GM19372 (cell line): ENCODE data around the gene PALS2.

Source experiments
- ATAC-seq: cut with Tn5 transposase; IDR thresholded peaks from one replicate; pipeline ENCODE4 v1.9.1; 2021; ENCODE audit warnings: mild to moderate bottlenecking, low read depth, moderate library complexity; ENCODE audit not compliant: unreplicated experiment

PALS2 gene, protein sequence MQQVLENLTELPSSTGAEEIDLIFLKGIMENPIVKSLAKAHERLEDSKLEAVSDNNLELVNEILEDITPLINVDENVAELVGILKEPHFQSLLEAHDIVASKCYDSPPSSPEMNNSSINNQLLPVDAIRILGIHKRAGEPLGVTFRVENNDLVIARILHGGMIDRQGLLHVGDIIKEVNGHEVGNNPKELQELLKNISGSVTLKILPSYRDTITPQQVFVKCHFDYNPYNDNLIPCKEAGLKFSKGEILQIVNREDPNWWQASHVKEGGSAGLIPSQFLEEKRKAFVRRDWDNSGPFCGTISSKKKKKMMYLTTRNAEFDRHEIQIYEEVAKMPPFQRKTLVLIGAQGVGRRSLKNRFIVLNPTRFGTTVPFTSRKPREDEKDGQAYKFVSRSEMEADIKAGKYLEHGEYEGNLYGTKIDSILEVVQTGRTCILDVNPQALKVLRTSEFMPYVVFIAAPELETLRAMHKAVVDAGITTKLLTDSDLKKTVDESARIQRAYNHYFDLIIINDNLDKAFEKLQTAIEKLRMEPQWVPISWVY

DNA sequence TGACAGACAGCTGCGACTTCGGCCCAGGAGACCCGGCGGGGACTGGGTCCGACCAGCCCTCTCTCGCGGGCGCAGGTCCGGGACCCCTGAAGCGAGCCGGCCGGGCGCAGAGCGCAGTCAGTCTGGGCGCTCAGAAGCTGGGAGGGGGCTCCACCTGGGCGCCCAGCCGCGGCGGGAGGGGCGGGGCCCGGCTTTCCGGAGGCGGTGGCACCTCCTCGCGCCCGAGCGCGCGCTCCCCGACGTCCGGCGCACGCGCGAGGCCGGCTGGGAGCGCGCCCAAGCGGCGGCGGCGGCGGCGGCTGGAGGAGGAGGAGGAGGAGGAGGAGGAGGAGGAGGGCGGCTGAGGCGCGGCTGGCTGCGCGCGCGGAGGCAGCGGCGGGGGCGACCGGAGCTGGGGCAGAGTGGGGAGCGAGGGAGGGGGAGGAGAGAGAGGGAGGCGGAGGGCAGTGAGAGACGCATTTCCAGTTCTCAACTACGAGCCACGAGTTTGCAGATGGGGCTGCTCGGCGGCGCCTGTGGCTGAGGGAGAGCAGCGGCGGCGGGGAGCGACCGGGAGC lies at the start of gene PALS2:
PALS2 (plus strand) TSS at position 456 of the 557 bp plus-strand sequence. CDS start 50,216 bp downstream, outside the sequence.
- peak; percentile 44 for ATAC-seq

DNA sequence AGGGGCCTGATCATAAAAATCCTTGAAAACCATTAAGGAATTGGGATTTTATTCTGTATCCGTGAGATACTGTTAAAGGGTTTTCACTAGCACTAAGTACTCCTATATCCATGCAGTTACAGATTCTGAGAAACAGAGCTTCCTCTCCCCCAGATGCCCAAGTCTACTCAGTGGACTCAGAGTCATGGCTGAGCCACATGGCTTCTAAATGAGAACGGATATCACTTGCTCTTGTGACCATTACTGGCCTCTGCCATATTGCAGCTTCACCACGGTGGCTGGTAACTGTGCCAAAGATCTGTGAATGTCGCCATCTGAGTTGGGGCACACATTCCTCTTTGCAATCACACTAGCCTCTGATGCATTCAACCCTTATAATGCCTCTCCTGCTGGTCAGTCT lies 42.0 kb upstream of the PALS2 start:
- ATAC-seq: no peak

- ATAC-seq: no peak
Measured at GRCh38 chr7:24536682-24537081, 36.6 kb upstream of the PALS2 start.

DNA sequence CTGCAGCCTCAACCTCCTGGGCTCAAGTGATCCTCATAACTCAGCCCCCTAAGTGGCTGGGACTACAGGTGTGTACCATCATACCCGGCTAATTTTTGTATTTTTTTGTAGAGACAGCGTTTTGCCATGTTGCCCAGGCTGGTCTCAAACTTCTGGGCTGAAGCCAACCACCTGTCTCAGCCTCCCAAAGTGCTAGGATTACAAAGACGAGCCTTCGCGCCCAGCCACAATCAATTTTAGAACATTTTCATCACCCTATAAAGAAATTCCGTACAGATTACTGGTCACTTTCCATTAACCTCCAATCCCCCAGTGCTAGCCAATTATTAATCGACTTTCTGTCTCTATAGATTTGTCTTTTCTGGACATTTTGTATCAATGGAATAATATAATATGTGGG lies 32.3 kb upstream of the PALS2 start:
- ATAC-seq: no peak

GRCh38 chr7:24545215-24545614 lies 28.0 kb upstream of the PALS2 start:
- ATAC-seq: no peak

GRCh38 chr7:24548390-24548789 lies 24.9 kb upstream of the PALS2 start:
- ATAC-seq: no peak

DNA sequence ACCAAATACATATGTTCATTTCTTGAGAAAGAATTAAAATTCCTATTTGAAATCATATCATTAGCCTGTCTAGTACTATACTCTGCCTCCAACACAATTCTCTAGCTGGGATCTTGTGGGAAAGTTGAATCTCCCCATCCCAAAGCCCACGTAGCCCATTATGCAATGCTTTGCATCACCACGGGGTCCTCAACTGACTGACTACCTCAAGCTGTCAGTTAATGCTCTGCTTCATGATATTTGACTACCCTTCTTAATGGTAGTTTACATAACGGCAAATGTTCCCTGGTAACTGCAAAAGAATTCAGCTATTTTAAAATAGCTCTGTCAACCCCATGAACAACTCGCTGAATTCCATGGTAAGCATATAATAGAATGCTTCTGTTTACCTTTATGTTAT lies 23.3 kb upstream of the PALS2 start:
- no peak for ATAC-seq

DNA sequence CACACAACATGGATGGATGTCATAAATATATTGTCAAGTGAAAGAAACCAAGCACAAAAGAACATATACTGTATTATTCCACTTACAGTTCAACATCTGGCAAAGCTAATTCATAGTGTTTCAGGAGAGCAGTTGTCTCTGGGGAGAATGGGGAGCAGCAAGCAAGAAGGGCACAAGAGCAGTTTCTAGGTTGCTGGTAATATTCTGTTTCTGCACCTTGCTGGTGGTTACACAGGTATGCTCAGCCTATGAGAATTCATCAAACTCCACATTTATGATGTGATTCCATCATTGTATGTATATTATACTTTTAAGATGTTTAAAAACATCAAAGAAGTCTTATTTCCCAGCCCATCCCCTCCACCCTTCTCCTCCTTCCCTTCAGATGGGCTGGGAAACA lies 18.1 kb upstream of the PALS2 start:
- no peak for ATAC-seq

DNA sequence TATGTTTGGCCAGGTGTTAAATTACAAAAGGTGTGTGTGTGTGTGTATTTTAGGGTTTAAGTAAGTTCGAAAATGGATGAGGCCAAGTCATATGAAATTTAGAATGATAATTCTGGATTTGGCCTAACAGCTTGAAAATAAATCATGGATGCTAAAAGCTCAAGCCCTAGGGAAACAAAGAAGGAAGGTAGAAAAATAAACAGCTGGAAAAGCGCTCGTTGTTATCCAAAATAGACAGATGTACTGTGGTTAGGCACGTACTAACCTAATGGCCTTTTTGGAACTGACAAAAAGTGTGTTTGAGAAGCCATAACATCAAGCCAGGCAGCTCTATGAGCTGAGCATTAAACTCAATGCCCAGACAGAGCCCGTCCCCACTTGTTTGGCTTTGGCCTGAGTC lies 17.5 kb upstream of the PALS2 start:
- no peak for ATAC-seq

GRCh38 chr7:24560772-24561171 lies 12.5 kb upstream of the PALS2 start:
- no peak for ATAC-seq

- ATAC-seq: no peak
Measured at GRCh38 chr7:24566274-24566673, 7.0 kb upstream of the PALS2 start.

DNA sequence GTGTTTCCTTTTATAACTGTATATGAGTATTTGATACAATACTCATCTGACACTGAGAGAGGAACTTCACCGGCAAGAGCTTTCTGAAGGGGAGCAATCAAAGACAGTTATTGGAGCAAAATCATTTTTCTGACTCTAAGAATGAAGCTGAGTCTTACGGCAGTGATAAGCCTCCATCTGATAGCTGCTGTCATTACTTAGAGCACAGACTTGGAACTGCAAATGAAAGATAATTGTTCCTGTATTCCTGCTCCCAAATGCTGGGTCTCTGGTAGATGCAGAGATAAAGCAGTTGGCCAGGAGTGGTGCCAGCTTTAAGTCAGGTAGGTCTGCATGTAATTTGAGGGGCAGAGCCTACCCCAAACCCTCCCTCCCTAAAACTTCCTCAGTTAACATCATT lies 2.3 kb upstream of the PALS2 start:
- ATAC-seq: no peak

GRCh38 chr7:24572016-24572392 lies 1.2 kb upstream of the PALS2 start:
- ATAC-seq: no peak

DNA sequence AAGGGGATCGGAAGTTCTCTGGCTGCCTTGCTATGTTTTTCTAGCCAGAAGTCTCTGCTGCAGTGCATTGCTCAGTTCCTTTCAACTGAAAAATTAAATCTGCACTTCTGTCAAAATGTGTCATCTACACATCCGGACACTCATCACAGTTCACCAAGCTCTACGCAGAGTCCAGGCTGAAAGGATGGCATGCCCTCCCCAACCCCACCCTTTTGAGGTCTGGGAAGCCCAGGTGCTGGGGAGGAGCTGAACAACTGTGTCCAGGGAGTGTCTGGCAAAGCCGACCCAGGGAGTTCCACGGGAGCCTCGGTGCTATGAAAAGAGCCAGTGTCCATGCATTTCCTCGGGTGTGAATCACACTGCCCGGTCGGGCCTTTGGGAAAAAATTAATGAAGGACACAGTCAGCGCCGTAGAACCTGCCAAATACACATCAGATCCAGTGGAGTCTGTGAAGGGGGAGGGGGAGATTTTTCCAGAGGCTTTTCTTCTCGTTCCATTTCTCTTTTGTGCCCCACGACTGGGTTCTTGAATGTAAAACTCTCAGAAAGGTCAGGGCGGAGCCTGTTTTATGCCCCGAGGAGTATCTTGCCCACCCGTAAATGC lies 757 bp upstream of the PALS2 start:
- ATAC-seq: no peak

GRCh38 chr7:24573554-24574338 lies 494 bp downstream of the PALS2 start:
- peak; percentile 30 for ATAC-seq

DNA sequence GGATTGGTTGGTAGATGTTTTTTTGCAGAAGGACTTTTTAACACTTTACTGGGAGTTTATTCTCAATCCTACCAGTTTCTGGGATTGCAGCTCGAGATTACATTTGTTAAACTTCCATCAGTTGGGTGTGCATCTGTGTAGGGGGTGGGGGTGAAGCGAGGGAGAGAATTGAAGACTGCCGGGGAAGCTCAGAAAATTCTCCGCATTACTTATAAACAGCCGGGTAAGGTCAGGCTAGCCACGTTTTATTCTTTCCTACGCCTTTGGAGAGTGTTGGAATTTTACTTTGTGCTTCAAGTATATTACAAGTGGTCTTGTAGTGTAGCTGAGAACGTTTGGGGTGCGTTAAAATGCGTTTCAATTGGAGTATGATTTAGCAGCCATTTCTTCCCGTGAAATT lies 1.1 kb downstream of the PALS2 start:
- no peak for ATAC-seq

DNA sequence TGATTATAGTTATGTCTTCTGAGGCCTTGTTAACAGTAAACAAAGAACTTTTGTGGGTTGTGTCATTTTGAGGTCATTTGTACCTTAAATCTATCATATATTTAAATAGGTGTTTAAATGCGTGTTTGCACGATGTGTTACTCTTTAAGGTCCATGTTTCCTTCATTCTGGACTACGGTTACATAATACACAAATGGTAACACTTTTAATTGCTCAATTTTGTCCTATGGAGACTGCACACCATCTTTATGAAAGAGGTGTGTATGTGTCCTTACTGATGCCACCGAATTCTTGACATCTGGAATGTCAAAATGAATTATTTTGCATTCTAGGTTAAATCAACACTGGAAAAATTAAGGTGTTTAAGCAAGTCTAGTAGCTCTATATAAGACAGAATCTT lies 1.7 kb downstream of the PALS2 start:
- no peak for ATAC-seq

GRCh38 chr7:24576171-24577025 lies 3.1 kb downstream of the PALS2 start:
- peak; percentile 20 for ATAC-seq

GRCh38 chr7:24578052-24578451 lies 4.8 kb downstream of the PALS2 start:
- ATAC-seq: no peak
